Measurements from ENCODE around the gene ERG. TPM values are rescaled to one million over a fixed set of nuclear protein-coding genes. Genes with fewer than 3 reads are reported as not detected.

ERG gene
- total RNA-seq, 4 donors from 2014 or later = 4.6 to 7.0 (median 5.1) TPM

GRCh38 chr21:38410466-38410865 is 87.8 kb downstream of the ERG start:
- no peaks in the 10 kb centered on the region for H3K27me3 ChIP-seq
- ATAC-seq = no peak
- H3K27ac ChIP-seq = no peak overlapping the region
- in situ Hi-C loops (cut with MboI; ENCODE audit: low sequenced_read_pairs in 4 of 4) = no loop called here
- no peaks in the 10 kb centered on the region for H3K9me3 ChIP-seq
- no peaks in the 10 kb centered on the region for H3K4me1 ChIP-seq
- TF ChIP-seq POLR2A (IDR thresholded peaks at IDR 0.05) (no peak), CTCF (IDR thresholded peaks at IDR 0.05 in 4 of 5, conservative IDR thresholded peaks at IDR 0.05 in 1 of 5) (no peak)
- no peak overlapping the region for H3K4me3 ChIP-seq
- intact Hi-C loops (cut with DNase I; ENCODE audit: low total_unique reads) = no loop called here
- no peak for DNase-seq
- H3K36me3 ChIP-seq = no peaks in the 10 kb centered on the region

- in situ Hi-C loops (cut with MboI; ENCODE audit: low sequenced_read_pairs in 4 of 4) (no loop called here), intact Hi-C loops (cut with DNase I; ENCODE audit: low total_unique reads) (no loop called here)
- H3K9me3 ChIP-seq = no peaks in the 10 kb centered on the region
- H3K27me3 ChIP-seq = no peaks in the 10 kb centered on the region
- H3K4me3 ChIP-seq = no peak overlapping the region
- no peaks in the 10 kb centered on the region for H3K4me1 ChIP-seq
- ATAC-seq (no peak), DNase-seq (no peak)
- H3K27ac ChIP-seq = no peak overlapping the region
- TF ChIP-seq POLR2A (IDR thresholded peaks at IDR 0.05) (no peak), CTCF (IDR thresholded peaks at IDR 0.05 in 4 of 5, conservative IDR thresholded peaks at IDR 0.05 in 1 of 5) (no peak)
- no peaks in the 10 kb centered on the region for H3K36me3 ChIP-seq
Measured at GRCh38 chr21:38409907-38410306, 88.4 kb downstream of the ERG start.

- intact Hi-C loops (cut with DNase I; ENCODE audit: low total_unique reads) = no loop called here
Measured at GRCh38 chr21:38404177-38404576, 94.1 kb downstream of the ERG start.

GRCh38 chr21:38402795-38403194 is 95.5 kb downstream of the ERG start:
- no peak overlapping the region for H3K4me3 ChIP-seq
- DNase-seq (no peak), ATAC-seq (no peak)
- intact Hi-C loops (cut with DNase I; ENCODE audit: low total_unique reads) (no loop called here), in situ Hi-C loops (cut with MboI; ENCODE audit: low sequenced_read_pairs in 4 of 4) (no loop called here)
- H3K9me3 ChIP-seq = no peaks in the 10 kb centered on the region
- no peaks in the 10 kb centered on the region for H3K27me3 ChIP-seq
- H3K27ac ChIP-seq = no peak overlapping the region
- TF ChIP-seq POLR2A (IDR thresholded peaks at IDR 0.05) (no peak), CTCF (IDR thresholded peaks at IDR 0.05 in 4 of 5, conservative IDR thresholded peaks at IDR 0.05 in 1 of 5) (no peak)
- no peaks in the 10 kb centered on the region for H3K4me1 ChIP-seq
- H3K36me3 ChIP-seq = no peaks in the 10 kb centered on the region

More at GRCh38 chr21:38404177-38404576, 94.1 kb downstream of the ERG start:
- no peaks in the 10 kb centered on the region for H3K4me1 ChIP-seq
- in situ Hi-C loops (cut with MboI; ENCODE audit: low sequenced_read_pairs in 4 of 4) = no loop called here
- ATAC-seq = no peak
- no peak overlapping the region for H3K27ac ChIP-seq
- no peaks in the 10 kb centered on the region for H3K9me3 ChIP-seq
- no peak for DNase-seq
- TF ChIP-seq POLR2A (IDR thresholded peaks at IDR 0.05) (no peak), CTCF (IDR thresholded peaks at IDR 0.05 in 4 of 5, conservative IDR thresholded peaks at IDR 0.05 in 1 of 5) (no peak)
- no peaks in the 10 kb centered on the region for H3K36me3 ChIP-seq
- no peaks in the 10 kb centered on the region for H3K27me3 ChIP-seq
- H3K4me3 ChIP-seq = no peak overlapping the region

GRCh38 chr21:38402291-38402690 is 96.0 kb downstream of the ERG start:
- intact Hi-C loops (cut with DNase I; ENCODE audit: low total_unique reads) = no loop called here
- Histone ChIP-seq H3K36me3 (no peaks in the 10 kb centered on the region), H3K9me3 (no peaks in the 10 kb centered on the region), H3K27me3 (no peaks in the 10 kb centered on the region), H3K27ac (no peak overlapping the region), H3K4me3 (no peak overlapping the region), H3K4me1 (no peaks in the 10 kb centered on the region)
- TF ChIP-seq CTCF (IDR thresholded peaks at IDR 0.05 in 4 of 5, conservative IDR thresholded peaks at IDR 0.05 in 1 of 5) (no peak), POLR2A (IDR thresholded peaks at IDR 0.05) (no peak)
- no peak for DNase-seq
- ATAC-seq = no peak
- in situ Hi-C loops (cut with MboI; ENCODE audit: low sequenced_read_pairs in 4 of 4) = no loop called here
